Measurements from ENCODE around the gene DLEC1. TPM values are rescaled to one million over a fixed set of nuclear protein-coding genes. Genes with fewer than 3 reads are reported as not detected.

Gene DLEC1
- total and polyA plus RNA-seq, 2 experiments from 2014 or later = 0.15 TPM; not detected in 1

DNA sequence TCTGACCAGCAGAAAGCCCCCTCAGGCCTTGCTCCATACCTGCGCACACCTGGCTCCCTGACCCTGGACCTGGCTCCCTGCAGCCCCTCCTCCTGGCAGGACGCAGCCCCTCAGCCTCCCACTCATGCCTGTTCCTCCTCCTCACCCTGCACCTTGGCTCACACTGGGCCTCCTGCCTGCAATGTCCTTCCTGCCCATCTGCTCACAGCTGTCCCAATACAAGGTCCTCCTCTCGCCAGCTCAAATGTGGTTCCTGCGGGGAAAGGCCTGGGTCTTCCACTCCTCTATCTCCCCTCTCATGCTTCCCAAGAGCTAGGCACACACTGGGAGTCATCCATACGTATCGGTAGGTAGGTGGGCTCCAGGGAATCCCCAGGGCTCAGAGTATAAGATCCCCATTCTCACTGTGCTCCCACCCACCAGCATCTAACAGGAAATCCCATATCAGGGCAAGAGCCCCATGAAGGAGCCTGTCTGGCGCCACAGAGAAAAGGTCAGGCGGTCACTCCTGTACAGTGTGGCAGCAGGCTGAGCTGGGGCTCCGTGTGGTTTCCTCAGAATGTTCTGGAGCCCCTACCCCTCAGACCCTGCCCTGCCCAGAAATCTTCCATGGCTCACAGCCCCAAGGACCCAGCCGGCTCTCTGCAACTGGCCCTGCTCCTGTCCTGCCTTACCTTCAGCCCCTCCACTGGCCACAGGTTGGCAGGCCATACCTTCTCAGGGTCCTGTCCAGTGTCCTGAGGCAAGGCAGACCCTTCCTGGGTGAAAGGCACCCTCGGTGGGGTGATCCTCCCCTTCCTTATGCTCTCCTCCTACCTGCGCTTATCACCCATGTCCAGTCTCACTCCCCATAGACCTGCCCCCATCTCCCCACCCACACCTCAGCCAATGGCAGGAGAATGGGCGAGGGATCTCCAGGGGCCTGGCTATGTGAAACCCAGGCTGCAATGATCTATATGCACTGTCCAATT, 20.4 kb upstream of the DLEC1 start:
- no peak overlapping the region for H2AFZ ChIP-seq
- no peaks in the 10 kb centered on the region for H3K9me3 ChIP-seq (ENCODE audit: low read depth)
- WGBS, 2 experiments (ENCODE audit: low coverage in 1 of 2, low lambda C conversion rate in 2 of 2, missing lambda C conversion rate in 2 of 2) = 86% methylated on average over 13 of the region's 13 CpGs
- in situ Hi-C loops (cut with MboI) = no loop called here
- H3K27ac ChIP-seq = no peak overlapping the region
- H3K4me3 ChIP-seq = no peak overlapping the region
- H3F3A ChIP-seq (ENCODE audit: insufficient read depth) = no peaks in the 10 kb centered on the region
- no peaks in the 10 kb centered on the region for H3K9me2 ChIP-seq (ENCODE audit: insufficient read depth)
- no peaks in the 10 kb centered on the region for H3K27me3 ChIP-seq (replicated peaks; ENCODE audit: insufficient read depth)
- no peak overlapping the region for H3K4me2 ChIP-seq (ENCODE audit: unreplicated experiment)
- H4K20me1 ChIP-seq (ENCODE audit: insufficient read depth) = no peaks in the 10 kb centered on the region
- no peaks in the 10 kb centered on the region for H3K4me1 ChIP-seq (ENCODE audit: insufficient read depth)
- TF ChIP-seq EZH2phosphoT487 (IDR thresholded peaks at IDR 0.05; ENCODE audit: insufficient read depth, low read depth) = no peak
- TF ChIP-seq EZH2 (IDR thresholded peaks at IDR 0.05; ENCODE audit: insufficient read depth, poor library complexity, severe bottlenecking) = no peak
- H3K36me3 ChIP-seq (ENCODE audit: low read depth) = peaks cover 13% of the 10 kb centered on the region
- no peak overlapping the region for H3K9ac ChIP-seq
- H3K79me2 ChIP-seq (ENCODE audit: insufficient read depth) = no peaks in the 10 kb centered on the region
- no peak for DNase-seq

DNA sequence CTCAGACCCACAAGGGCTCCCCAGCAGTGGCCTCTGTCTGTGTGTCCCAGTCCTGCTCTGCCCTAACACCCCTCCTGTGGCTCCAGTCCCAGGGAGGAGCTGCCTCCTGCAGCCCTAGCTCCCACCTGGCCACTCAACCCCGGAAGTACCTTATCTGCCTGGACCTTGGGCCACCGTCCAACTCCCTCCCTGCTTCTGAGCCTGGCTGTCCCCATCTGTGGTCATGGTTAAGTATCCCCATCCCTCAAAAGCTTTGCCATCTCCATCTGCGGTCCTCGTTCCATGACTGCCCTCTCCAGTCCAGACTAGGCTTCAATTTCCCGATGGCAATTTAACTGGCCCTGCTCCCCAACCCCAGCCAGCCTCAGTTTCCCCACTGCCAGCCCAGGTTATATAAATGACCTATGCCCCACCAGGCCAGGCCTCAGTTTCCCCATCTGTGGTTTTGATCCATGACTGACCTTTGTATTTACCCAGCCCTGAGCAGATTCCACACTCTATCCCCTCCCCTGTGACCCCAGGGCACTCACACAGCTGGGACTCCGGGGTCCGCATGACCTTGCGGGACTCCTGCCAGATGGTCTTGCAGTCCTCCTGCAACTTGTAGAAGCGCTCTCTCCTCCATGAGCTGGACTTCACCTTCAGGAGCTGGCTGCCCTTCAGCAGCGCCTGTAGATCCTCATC, 19.2 kb upstream of the DLEC1 start:
- H3K27me3 ChIP-seq (replicated peaks; ENCODE audit: insufficient read depth) = no peaks in the 10 kb centered on the region
- H3F3A ChIP-seq (ENCODE audit: insufficient read depth) = no peaks in the 10 kb centered on the region
- no peak overlapping the region for H3K27ac ChIP-seq
- H3K9ac ChIP-seq = no peak overlapping the region
- H3K9me2 ChIP-seq (ENCODE audit: insufficient read depth) = no peaks in the 10 kb centered on the region
- H3K79me2 ChIP-seq (ENCODE audit: insufficient read depth) = no peaks in the 10 kb centered on the region
- H2AFZ ChIP-seq = no peak overlapping the region
- no peaks in the 10 kb centered on the region for H3K9me3 ChIP-seq (ENCODE audit: low read depth)
- no peak overlapping the region for H3K4me3 ChIP-seq
- in situ Hi-C loops (cut with MboI) = no loop called here
- H3K4me1 ChIP-seq (ENCODE audit: insufficient read depth) = no peaks in the 10 kb centered on the region
- TF ChIP-seq EZH2phosphoT487 (IDR thresholded peaks at IDR 0.05; ENCODE audit: insufficient read depth, low read depth) = no peak
- no peak for TF ChIP-seq EZH2 (IDR thresholded peaks at IDR 0.05; ENCODE audit: insufficient read depth, poor library complexity, severe bottlenecking)
- peaks cover 7% of the 10 kb centered on the region for H3K36me3 ChIP-seq (ENCODE audit: low read depth)
- DNase-seq = no peak
- no peak overlapping the region for H3K4me2 ChIP-seq (ENCODE audit: unreplicated experiment)
- WGBS, 2 experiments (ENCODE audit: low coverage in 1 of 2, low lambda C conversion rate in 2 of 2, missing lambda C conversion rate in 2 of 2) = 89 to 93% methylated on average over 10 of the region's 10 CpGs
- no peaks in the 10 kb centered on the region for H4K20me1 ChIP-seq (ENCODE audit: insufficient read depth)

- Histone ChIP-seq H3K79me2 (ENCODE audit: insufficient read depth) (no peaks in the 10 kb centered on the region), H3K4me1 (ENCODE audit: insufficient read depth) (peaks cover under 1% of the 10 kb centered on the region), H3K9ac (no peak overlapping the region), H3K27me3 (replicated peaks; ENCODE audit: insufficient read depth) (no peaks in the 10 kb centered on the region), H3K9me2 (ENCODE audit: insufficient read depth) (no peaks in the 10 kb centered on the region), H3K9me3 (ENCODE audit: low read depth) (no peaks in the 10 kb centered on the region), H3F3A (ENCODE audit: insufficient read depth) (peaks cover under 1% of the 10 kb centered on the region), H3K4me2 (ENCODE audit: unreplicated experiment) (no peak overlapping the region), H2AFZ (no peak overlapping the region), H4K20me1 (ENCODE audit: insufficient read depth) (no peaks in the 10 kb centered on the region), H3K4me3 (no peak overlapping the region), H3K36me3 (ENCODE audit: low read depth) (peaks cover 1% of the 10 kb centered on the region), H3K27ac (no peak overlapping the region)
- in situ Hi-C loops (cut with MboI) = no loop called here
- 71 to 73% methylated on average over 3 of the region's 3 CpGs for WGBS, 2 experiments (ENCODE audit: low coverage in 1 of 2, low lambda C conversion rate in 2 of 2, missing lambda C conversion rate in 2 of 2)
- DNase-seq = no peak
- TF ChIP-seq EZH2 (IDR thresholded peaks at IDR 0.05; ENCODE audit: insufficient read depth, poor library complexity, severe bottlenecking) = no peak
- no peak for TF ChIP-seq EZH2phosphoT487 (IDR thresholded peaks at IDR 0.05; ENCODE audit: insufficient read depth, low read depth)
Observed at GRCh38 chr3:38020342-38020726, 18.7 kb upstream of the DLEC1 start.

- Histone ChIP-seq H2AFZ (no peak overlapping the region), H3K4me2 (ENCODE audit: unreplicated experiment) (no peak overlapping the region), H3F3A (ENCODE audit: insufficient read depth) (peaks cover 9% of the 10 kb centered on the region), H3K79me2 (ENCODE audit: insufficient read depth) (no peaks in the 10 kb centered on the region), H3K9me2 (ENCODE audit: insufficient read depth) (no peaks in the 10 kb centered on the region), H3K9me3 (ENCODE audit: low read depth) (no peaks in the 10 kb centered on the region), H3K27me3 (replicated peaks; ENCODE audit: insufficient read depth) (no peaks in the 10 kb centered on the region), H3K36me3 (ENCODE audit: low read depth) (no peaks in the 10 kb centered on the region; the same call in 1 of the 2 replicates), H4K20me1 (ENCODE audit: insufficient read depth) (no peaks in the 10 kb centered on the region), H3K27ac (no peak overlapping the region), H3K4me3 (no peak overlapping the region), H3K4me1 (ENCODE audit: insufficient read depth) (peaks cover 9% of the 10 kb centered on the region), H3K9ac (no peak overlapping the region)
- WGBS, 2 experiments (ENCODE audit: low coverage in 1 of 2, low lambda C conversion rate in 2 of 2, missing lambda C conversion rate in 2 of 2) = 88% methylated on average over 4 of the region's 4 CpGs
- TF ChIP-seq EZH2phosphoT487 (IDR thresholded peaks at IDR 0.05; ENCODE audit: insufficient read depth, low read depth) (no peak), EZH2 (IDR thresholded peaks at IDR 0.05; ENCODE audit: insufficient read depth, poor library complexity, severe bottlenecking) (no peak)
- DNase-seq = no peak
- in situ Hi-C loops (cut with MboI) = no loop called here
Observed at GRCh38 chr3:38021196-38021595, 17.8 kb upstream of the DLEC1 start.
